GM12878 (cell line): ENCODE results near the gene SLC35F3.

Experiments
- ATF3 ChIP-seq: IDR thresholded peaks from 2 replicates; pipeline ENCODE4 v1.6.1; 2011; ENCODE audit warnings: low read depth, mild to moderate bottlenecking, low read length, moderate library complexity, borderline replicate concordance; ENCODE audit errors: extremely low read depth
- BHLHE40 ChIP-seq, 2 experiments: fragments of 450-650 bp in 1 of 2; IDR thresholded peaks; 2 replicates each; pipeline ENCODE4 v1.6.1; 2011 to 2017; ENCODE audit warnings: low read depth in 2 of 2, borderline replicate concordance in 1 of 2, improper control_type of control experiment in 1 of 2, low read length in 1 of 2, mild to moderate bottlenecking in 1 of 2
- CTCF ChIP-seq, 3 experiments: IDR thresholded peaks in 2 of 3; conservative IDR thresholded peaks in 1 of 3; 2 replicates each; pipeline ENCODE4 v1.5.1; 2011; ENCODE audit warnings: low read depth in 3 of 3, low read length in 3 of 3, mild to moderate bottlenecking in 3 of 3, control low read depth in 2 of 3, moderate library complexity in 2 of 3, inconsistent platforms in 1 of 3, mixed read lengths in 1 of 3; ENCODE audit not compliant: control insufficient read depth in 2 of 3, insufficient read depth in 1 of 3; ENCODE audit errors: extremely low read depth in 1 of 3
- ESRRA ChIP-seq: IDR thresholded peaks from 2 replicates; pipeline ENCODE4 v1.6.1; 2012; ENCODE audit warnings: mild to moderate bottlenecking, low read length, improper control_type of control experiment
- GABPA ChIP-seq: IDR thresholded peaks from 2 replicates; pipeline ENCODE4 v1.6.1; 2014; ENCODE audit warnings: antibody characterized with exemption, low read depth, mild to moderate bottlenecking, inconsistent platforms
- KDM1A ChIP-seq: fragments of 200-600 bp; sonication (generic); IDR thresholded peaks from 2 replicates; pipeline ENCODE4 v1.6.1; 2016; ENCODE audit warnings: borderline replicate concordance
- MAX ChIP-seq: IDR thresholded peaks from 2 replicates; pipeline ENCODE4 v1.6.1; 2012; ENCODE audit warnings: low read depth, low read length, improper control_type of control experiment
- MXI1 ChIP-seq: fragments of 150-350 bp; IDR thresholded peaks from 2 replicates; pipeline ENCODE4 v1.6.1; 2011; ENCODE audit warnings: low read depth, mild to moderate bottlenecking, inconsistent platforms, low read length, improper control_type of control experiment
- POLR2AphosphoS5 ChIP-seq: IDR thresholded peaks from 2 replicates; pipeline ENCODE4 v1.6.1; 2011; ENCODE audit warnings: mild to moderate bottlenecking, low read length, inconsistent platforms
- REST ChIP-seq: IDR thresholded peaks from 2 replicates; pipeline ENCODE4 v1.6.1; 2012; ENCODE audit warnings: mild to moderate bottlenecking, low read depth, low read length
- TCF7 ChIP-seq: IDR thresholded peaks from 2 replicates; pipeline ENCODE4 v1.6.1; 2014; ENCODE audit warnings: antibody characterized with exemption, borderline replicate concordance
- ZBTB40 ChIP-seq: fragments of 450-650 bp; IDR thresholded peaks from 2 replicates; pipeline ENCODE4 v1.6.1; 2016; ENCODE audit warnings: mild to moderate bottlenecking, moderate library complexity, borderline replicate concordance
- ZNF217 ChIP-seq: fragments of 450-650 bp; IDR thresholded peaks from 2 replicates; pipeline ENCODE4 v1.6.1; 2017; ENCODE audit warnings: antibody characterized with exemption, mild to moderate bottlenecking

- no peak for TF ChIP-seq ATF3
- no peak for TF ChIP-seq CTCF (IDR thresholded peaks at IDR 0.05 in 2 of 3, conservative IDR thresholded peaks at IDR 0.05 in 1 of 3; ENCODE audit: control insufficient read depth in 2 of 3, extremely low read depth in 1 of 3, insufficient read depth in 1 of 3, low read depth in 3 of 3, low read length in 3 of 3)
- no peak for TF ChIP-seq BHLHE40 (IDR thresholded peaks at IDR 0.05; ENCODE audit: borderline replicate concordance in 1 of 2, low read depth in 2 of 2, low read length in 1 of 2)
- TF ChIP-seq MAX, result no peak
- TF ChIP-seq GABPA, result no peak
- no peak for TF ChIP-seq TCF7
- no peak for TF ChIP-seq ESRRA
- TF ChIP-seq ZNF217, result no peak
- no peak for TF ChIP-seq ZBTB40
- no peak for TF ChIP-seq REST
- no peak for TF ChIP-seq POLR2AphosphoS5
- no peak for TF ChIP-seq MXI1
- TF ChIP-seq KDM1A, result no peak
These were observed 19.1 kb upstream of the SLC35F3 start for GRCh38 chr1:233885196-233885920.
